Esophagus muscularis mucosa (tissue), 3 donors: ENCODE results near the gene AP1M2.

Source experiments
- CTCF ChIP-seq, 3 experiments: fragments of 200-600 bp in 2 of 3; fragments of 450-650 bp in 1 of 3; sonication (generic) in 2 of 3; IDR thresholded peaks; one replicate each; pipeline ENCODE4 v1.5.1; 2017 to 2019; ENCODE audit warnings: antibody characterized with exemption in 3 of 3, mild to moderate bottlenecking in 2 of 3, moderate library complexity in 1 of 3
- POLR2A ChIP-seq: fragments of 450-650 bp; IDR thresholded peaks from one replicate; pipeline ENCODE4 v1.6.1; 2017; ENCODE audit warnings: antibody characterized with exemption, moderate library complexity, mild to moderate bottlenecking, low read depth

GRCh38 chr19:10634430-10634829 lies 47.3 kb upstream of the AP1M2 start:
- no peak for TF ChIP-seq POLR2A
- TF ChIP-seq CTCF (IDR thresholded peaks at IDR 0.05): no peak
